ENCODE data around the gene MCMBP.

GRCh38 chr10:119896937-119897770 lies 24.5 kb upstream of the MCMBP start:
- no peak for TF ChIP-seq CTCF (IDR thresholded peaks at IDR 0.05)
- no peak for TF ChIP-seq POLR2A (IDR thresholded peaks at IDR 0.05)
